22Rv1 (cell line): ENCODE data around the gene FCMR.
"Not testable (repeated sequence)": the region's sequence is repeated elsewhere in the genome, so short reads cannot be mapped to it uniquely, and the experiment has no call there.

Experiments used
- H3K27ac ChIP-seq: fragments of 450-650 bp; 2 replicates; pipeline ENCODE4 v1.5.1; 2017
- ZFX ChIP-seq: fragments of 450-650 bp; IDR thresholded peaks from 2 replicates; pipeline ENCODE4 v1.6.1; 2017; ENCODE audit warnings: antibody characterized with exemption, borderline replicate concordance
- TF ChIP-seq, protein P1 (sequence below): fragments of 450-650 bp; IDR thresholded peaks from 2 replicates; pipeline ENCODE4 v1.5.1; 2017; ENCODE audit warnings: mild to moderate bottlenecking

FCMR gene

GRCh38 chr1:206929524-206929923 is 7.8 kb upstream of the FCMR start:
- TF ChIP-seq ZFX: no peak
- TF ChIP-seq, protein P1, sequence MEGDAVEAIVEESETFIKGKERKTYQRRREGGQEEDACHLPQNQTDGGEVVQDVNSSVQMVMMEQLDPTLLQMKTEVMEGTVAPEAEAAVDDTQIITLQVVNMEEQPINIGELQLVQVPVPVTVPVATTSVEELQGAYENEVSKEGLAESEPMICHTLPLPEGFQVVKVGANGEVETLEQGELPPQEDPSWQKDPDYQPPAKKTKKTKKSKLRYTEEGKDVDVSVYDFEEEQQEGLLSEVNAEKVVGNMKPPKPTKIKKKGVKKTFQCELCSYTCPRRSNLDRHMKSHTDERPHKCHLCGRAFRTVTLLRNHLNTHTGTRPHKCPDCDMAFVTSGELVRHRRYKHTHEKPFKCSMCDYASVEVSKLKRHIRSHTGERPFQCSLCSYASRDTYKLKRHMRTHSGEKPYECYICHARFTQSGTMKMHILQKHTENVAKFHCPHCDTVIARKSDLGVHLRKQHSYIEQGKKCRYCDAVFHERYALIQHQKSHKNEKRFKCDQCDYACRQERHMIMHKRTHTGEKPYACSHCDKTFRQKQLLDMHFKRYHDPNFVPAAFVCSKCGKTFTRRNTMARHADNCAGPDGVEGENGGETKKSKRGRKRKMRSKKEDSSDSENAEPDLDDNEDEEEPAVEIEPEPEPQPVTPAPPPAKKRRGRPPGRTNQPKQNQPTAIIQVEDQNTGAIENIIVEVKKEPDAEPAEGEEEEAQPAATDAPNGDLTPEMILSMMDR: no peak
- H3K27ac ChIP-seq: no peak overlapping the region

DNA sequence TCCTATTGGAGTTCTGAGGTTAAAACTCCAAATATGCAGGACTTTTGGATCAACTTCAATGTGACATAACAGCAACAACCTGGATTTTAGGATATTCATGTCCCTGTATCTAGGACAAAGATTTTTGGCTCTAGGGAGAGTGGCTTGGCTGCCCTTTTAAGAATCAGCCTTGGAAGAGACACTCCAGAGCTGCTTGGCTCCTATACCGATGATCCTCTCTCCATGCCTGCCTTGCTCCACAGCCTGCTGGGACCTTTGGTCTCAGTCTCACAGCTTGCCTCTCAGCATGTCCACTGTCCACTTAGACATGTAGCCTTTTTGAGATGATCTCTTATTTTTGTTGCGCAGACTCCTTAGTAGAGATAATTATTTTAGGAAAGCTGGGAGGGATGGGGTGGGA is 4.5 kb upstream of the FCMR start:
- no peak overlapping the region for H3K27ac ChIP-seq
- TF ChIP-seq, protein P1: no peak

DNA sequence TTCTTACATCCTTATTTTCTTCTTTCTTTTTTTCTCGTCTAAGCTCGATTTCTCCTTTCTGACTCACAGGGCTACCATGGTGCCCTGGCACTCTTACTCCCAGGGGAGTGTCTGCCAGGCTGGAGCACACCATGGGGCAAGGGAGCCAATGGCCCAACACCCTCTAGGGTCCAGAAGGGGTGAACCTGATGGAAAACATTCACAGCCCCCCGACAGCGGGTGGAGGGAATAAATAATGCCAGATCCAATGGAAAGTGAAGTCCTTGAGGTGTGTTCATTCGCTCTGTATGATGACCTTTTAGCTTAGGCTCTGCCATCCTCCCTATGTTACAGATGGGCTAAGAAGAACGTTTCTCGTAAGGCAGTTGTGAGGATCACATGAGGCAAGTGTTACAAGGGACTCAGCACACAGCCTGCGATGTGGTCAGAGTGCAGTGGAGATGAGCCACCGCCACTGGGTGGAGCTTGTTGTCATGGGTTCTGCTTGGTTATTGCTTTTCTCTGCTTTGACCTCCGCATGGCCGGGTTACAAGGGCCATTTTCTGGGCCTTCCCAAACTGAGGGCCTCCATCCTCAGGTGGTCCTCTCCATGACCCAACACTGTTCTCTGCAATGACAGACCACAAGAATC is 3.5 kb upstream of the FCMR start:
- H3K27ac ChIP-seq: no peak overlapping the region
- TF ChIP-seq ZFX: no peak
- TF ChIP-seq, protein P1: peak; percentile 26

- TF ChIP-seq ZFX: no peak
- TF ChIP-seq, protein P1: no peak
- H3K27ac ChIP-seq: no peak overlapping the region
Observed at GRCh38 chr1:206924592-206925105, 2.9 kb upstream of the FCMR start.

- not testable (repeated sequence) for H3K27ac ChIP-seq
Observed at GRCh38 chr1:206923961-206924557, 2.3 kb upstream of the FCMR start.

DNA sequence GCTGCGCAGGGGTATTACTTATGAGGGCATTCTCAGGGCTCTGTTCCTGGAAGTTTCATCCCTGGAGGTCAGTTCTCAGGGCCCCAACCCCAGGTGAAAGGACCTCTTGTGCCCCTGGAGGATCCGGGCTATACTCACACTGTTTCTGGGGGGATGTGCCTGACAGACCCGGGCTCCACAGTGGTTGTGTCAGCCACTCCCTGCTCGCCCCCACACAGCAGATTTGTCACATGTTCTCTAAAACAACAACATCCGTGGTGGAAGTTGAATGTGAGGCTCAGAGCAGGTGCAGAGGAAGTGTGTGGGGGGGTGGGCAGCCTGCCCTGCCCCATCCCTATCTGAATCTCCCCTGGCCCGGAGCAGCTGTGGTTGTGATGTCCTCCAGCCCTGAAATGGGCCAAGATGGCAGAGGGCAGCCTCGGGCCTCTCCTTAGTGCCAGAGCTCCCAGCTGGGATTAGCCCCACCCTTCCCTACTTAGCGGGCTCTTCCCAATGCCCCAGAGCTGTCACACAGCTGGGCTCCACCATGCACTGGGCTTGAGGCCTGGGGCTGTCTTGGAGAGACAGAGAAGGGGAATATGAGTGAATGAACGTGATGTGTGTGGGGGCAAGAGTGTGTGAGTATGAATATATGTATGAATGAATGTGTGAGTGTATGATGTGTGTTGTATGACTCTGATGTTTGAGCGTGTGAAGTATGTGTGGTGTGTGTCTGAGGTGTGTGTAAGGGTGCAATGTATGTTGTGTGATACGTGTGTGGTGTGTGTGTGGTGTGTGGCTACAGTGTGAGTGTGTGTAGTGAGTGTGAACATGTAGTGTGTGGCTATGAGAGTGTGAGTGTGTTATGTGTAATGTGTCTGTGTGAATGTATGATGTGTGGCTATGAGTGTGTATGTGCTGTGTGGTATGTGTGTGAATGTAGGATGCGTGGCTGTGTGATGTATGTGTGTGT is 1.5 kb upstream of the FCMR start:
- TF ChIP-seq, protein P1: no peak
- no peak for TF ChIP-seq ZFX
- H3K27ac ChIP-seq: no peak overlapping the region

DNA sequence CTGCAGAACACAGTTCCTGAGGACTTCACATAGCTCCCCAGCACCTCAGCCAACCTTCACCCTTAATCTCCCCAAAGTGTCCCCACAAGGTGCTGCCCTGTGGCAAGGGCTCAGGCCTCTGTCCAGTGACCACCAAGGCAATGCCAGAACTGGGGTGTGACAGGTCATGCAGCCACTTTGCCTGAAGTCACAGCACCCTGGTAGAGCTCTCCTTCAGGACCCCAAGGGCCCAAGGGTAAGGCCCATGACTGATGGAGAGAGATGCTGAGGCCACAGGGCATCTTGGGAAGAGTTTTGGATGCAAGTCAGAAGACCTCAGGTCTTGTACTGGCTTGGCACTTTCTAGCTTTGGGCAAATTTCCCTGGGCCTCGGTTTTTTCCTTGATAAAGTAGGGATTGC is 783 bp upstream of the FCMR start:
- TF ChIP-seq, protein P1: no peak
- TF ChIP-seq ZFX: no peak
- H3K27ac ChIP-seq: no peak overlapping the region
